GM21723 (cell line): ENCODE measurements around the gene MBP.

Experiments used
- ATAC-seq: cut with Tn5 transposase; IDR thresholded peaks from one replicate; pipeline ENCODE4 v1.9.1; 2021; ENCODE audit warnings: mild to moderate bottlenecking, moderate library complexity; ENCODE audit not compliant: unreplicated experiment

Gene MBP

GRCh38 chr18:77069931-77070330 lies 62.7 kb downstream of the MBP start:
- ATAC-seq: no peak

DNA sequence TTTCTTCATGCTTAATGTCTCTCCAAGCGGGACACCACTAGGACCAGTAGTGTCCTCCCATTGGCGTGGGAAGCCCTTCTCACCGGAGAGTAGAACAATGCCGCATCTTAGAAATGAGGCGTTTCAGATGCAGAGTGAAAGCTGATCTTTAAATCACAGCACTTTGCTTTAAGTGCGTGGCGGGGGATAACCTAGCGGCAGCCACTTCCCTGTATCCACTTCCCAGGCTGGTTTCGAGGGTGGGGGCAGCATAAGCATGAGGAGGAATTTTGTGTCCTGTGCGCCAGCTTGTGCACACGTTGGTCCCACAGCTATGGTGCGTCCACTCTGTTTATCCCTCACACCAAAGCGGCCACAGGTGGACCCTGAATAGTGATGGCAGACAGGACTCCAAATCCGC lies 63.1 kb downstream of the MBP start:
- ATAC-seq: no peak

- peak; percentile 30 for ATAC-seq
These were observed 64.0 kb downstream of the MBP start for GRCh38 chr18:77068321-77069312.

GRCh38 chr18:77067291-77068061 lies 65.1 kb downstream of the MBP start:
- ATAC-seq: peak; percentile 36

DNA sequence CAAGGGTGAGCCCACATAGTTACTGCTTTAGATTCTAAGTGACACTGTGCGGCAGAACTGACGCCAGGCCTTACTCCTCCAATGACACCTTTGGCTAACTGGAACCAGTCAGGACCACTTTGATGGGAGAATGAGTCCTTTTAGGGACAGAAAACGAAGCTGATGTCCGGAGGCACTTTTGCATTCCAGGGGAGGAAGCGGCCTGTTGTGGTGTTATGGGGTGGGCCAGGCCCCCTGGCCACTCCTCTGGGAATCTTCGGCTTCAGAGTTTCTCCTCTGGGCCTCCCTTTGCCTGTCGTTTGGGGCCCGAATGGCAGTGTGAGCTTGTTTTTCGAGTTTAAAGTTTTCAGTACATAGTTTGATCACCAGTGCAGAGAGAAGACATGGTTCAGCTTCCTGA lies 65.9 kb downstream of the MBP start:
- ATAC-seq: no peak

- no peak for ATAC-seq
These were observed 66.5 kb downstream of the MBP start for GRCh38 chr18:77066101-77066500.

DNA sequence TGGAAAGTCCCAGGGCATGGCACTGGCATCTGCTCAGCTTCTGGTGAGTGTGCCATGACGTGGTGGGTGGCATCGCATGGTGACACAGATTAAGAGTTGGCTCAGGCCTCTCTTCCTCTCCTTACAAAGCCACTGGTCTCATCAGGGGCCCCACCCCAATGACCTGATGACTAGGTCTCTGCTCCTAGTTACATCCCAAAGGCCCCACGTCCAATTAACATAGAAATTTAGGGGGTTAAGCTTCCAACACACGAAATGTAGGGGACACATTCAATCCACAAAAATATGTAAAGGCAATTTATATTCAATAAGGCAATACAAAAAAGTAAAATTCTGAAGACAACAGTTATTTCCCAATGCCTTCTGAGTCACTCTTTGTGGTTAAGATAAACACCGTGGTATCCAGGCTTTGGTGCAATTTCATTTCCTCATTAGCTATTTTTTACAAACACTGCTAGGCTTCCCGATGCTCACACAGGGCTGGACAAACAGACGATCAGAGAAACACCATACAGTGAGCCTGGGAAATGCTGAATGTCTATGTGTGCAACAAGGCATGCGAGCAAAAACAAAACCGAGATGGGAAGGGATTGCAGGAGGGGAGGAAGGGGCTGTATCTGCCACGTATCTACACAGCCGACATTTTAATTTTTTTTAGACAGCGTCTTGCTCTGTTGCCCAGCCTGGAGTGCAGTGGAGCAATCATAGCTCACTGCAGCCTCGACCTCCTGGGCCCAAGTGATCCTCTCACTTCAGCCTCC lies 67.2 kb downstream of the MBP start:
- ATAC-seq: peak; percentile 36

DNA sequence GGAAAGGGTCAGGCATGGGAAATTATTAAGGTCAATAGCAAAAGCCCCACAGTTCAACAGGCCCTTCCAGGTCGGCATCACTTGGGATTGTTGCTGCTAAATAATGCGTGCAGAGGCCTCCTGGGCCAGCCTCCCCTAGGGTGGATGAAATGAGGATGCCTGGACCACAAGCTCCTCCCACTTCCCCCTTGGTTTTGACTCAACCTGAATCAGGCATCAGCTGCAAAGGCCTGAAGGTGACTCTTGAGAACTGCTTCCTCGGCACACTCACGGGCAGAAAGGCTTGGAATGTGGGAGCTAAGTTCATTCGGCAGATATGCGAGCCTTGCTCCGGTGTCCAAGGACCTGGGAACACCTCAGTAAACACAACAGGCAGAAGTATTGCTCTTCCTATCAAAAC lies 69.3 kb downstream of the MBP start:
- peak; percentile 52 for ATAC-seq

DNA sequence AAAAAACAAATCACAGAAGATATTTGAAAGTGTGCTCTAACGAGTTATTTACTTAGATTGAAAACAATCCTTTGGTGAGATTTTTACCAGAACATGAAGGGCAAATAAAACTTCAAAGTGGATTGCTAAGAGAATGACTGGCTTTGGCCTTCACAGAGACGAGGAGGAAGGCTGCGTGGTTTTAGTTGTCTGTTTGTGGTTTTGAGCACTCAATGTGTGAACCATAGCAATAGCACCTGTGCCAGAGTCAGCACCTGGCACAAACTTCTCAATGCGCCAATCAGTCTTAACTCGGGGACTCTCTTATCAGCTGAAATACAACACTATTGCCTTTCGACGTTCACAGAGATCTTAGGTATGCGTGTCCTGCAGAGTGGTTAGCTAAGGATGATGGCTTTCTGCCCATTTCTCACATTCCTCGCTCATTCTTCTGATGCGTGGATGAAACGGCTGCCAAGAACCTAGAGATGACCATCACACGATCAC lies 70.0 kb downstream of the MBP start:
- peak; percentile 52 for ATAC-seq

DNA sequence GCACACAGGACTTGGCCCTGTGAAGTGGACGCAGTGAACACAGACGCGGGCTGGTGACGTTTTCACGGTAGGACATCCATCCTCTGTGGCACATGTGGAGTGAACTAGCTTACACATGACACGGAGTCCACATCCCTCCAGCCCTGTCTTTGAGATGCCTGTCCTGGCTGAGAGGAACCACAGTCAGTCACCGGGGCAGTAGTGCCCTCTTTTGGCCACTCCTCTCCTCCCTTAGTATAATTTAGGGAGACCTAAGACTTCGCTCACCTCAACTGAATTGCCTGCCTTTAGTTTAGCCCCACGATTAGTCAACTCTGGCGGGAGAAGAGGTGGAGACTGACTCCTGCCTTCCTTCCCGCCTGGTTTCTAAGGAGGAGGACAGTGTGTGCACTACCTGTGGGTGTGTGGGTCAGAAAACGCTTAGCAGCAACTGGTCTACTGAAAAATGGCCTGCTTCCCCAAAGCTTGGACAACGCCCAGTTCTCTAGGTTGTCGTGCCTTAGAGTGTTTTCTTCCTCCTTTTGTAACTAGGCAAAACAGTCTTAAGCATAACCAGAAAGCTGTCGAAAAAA lies 70.6 kb downstream of the MBP start:
- ATAC-seq: peak; percentile 47

GRCh38 chr18:77061281-77061945 lies 71.2 kb downstream of the MBP start:
- ATAC-seq: no peak

DNA sequence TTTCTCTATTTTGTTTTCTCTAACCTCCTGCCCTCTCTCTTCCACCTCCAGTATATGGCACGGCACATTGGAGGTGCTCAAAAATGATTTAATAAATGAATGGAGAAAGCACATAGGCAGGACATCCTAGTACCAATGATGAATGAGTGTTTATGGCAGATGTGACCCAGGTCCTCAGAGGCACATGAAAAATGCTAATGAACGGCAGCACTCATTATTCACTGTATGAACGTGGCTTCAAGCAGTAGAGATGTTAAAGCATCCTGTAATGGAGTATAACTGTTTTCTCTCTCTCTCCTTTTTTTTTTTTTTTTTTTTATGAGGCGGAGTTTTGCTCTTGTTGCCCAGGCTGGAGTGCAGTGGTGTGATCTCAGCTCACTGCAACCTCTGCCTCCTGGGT lies 72.4 kb downstream of the MBP start:
- ATAC-seq: no peak

DNA sequence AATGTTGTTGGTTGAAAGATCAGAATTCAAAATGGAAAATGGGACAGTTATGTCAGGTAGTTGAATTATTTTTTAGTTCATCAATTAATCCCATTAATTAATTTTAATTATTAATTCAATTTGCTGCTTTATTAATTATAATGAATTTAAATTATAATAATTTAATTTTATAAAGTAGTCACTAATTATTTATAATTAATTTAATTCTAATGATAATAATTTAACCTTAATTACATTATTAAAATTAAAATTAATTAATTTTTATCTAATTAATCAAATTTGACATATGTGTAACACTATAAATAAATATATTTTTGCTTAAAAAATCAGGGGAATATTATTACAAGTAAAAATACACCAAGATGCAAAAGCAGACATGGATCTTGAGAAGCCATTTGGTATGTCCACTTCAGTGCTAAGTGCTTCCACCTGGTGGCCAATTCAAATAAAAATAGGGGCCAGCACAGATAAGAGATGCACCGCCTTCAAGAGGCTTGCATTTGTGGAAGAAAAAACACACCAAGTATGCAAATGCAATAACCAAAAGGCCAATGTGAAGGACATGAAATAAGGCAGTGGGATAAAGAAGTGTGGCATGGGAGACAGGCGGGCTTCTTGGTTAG lies 73.2 kb downstream of the MBP start:
- no peak for ATAC-seq

- no peak for ATAC-seq
These were observed 74.2 kb downstream of the MBP start for GRCh38 chr18:77058290-77058835.

- no peak for ATAC-seq
These were observed 75.6 kb downstream of the MBP start for GRCh38 chr18:77057006-77057395.

- ATAC-seq: no peak
These were observed 76.1 kb downstream of the MBP start for GRCh38 chr18:77056344-77057005.

DNA sequence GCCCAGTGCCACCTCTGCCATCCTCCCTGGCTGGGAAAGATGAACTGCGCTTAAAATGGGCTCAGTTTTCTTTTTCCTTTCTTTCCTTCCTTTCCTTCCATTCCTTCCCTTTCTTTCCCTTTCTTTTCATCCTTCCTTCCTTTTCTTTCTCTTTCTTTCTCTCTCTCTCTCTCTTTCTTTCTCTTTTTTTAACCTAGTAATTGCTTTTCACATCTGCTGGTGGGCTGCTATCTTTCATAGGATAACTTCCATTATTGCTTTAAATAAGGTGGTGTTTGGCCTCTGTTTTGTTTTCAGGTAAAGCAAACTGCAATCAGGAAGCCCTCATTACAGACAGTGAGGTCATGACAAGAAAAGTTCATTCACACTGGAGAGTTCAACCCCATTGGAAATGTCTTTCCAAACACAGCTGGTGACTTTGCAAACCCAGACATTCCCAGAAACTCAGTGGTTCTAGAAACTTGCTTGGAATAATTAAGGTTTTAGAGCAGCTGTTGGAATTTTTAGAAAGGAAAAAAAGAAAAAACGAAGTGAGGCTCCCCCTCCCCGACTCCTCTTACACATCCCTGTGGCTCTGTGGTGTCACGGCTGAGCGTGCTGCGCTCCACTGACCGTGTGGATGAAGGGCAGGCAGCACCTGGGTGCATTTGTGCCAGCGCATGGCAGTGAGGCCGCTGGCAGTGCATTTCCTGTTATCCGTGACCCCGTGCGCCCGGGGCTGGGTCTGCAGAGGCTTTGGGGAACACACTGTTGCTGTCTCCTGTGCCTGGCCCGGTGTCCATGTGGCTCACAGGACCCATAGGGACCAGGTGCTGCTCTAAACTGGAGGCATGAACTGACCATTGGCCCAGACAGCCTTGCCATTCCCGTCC lies 76.9 kb downstream of the MBP start:
- ATAC-seq: no peak
